Pulmonary artery endothelial cell (primary cell): ENCODE results near the gene ACVR1. TPM values are rescaled to one million over a fixed set of nuclear protein-coding genes. Genes with fewer than 3 reads are reported as not detected.

Experiments
- DNase-seq: peaks from one replicate; pipeline ENCODE4 v3.0.0-alpha.2; 2011; ENCODE audit warnings: low read depth, low spot score
- total RNA-seq: library from RNA; depleted of rRNA; stranded (reverse); fragments of >200 nt; gene quantifications from 2 replicates; pipeline ENCODE4 v1.2.3, GENCODE V29; 2014

The ACVR1 gene
- total RNA-seq = 14.6 and 21.2 TPM in 2 replicates

GRCh38 chr2:157876066-157876785, at the start of gene ACVR1:
TSS of gene ACVR1 (minus strand) at chr2:157876330. CDS start at chr2:157799493, 76,837 bp downstream.
- peak; percentile 94 for DNase-seq

GRCh38 chr2:157925071-157925470, 48.9 kb upstream of the ACVR1 start:
- DNase-seq = no peak

- DNase-seq = no peak
Observed at GRCh38 chr2:157923598-157924217, 47.6 kb upstream of the ACVR1 start.

GRCh38 chr2:157922815-157923214, 46.7 kb upstream of the ACVR1 start:
- DNase-seq = no peak

- no peak for DNase-seq
Observed at GRCh38 chr2:157922336-157922735, 46.2 kb upstream of the ACVR1 start.

GRCh38 chr2:157920736-157921135, 44.6 kb upstream of the ACVR1 start:
- no peak for DNase-seq

- DNase-seq = no peak
Observed at GRCh38 chr2:157919181-157919580, 43.1 kb upstream of the ACVR1 start.

- DNase-seq = no peak
Observed at GRCh38 chr2:157918319-157918718, 42.2 kb upstream of the ACVR1 start.

- DNase-seq = no peak
Observed at GRCh38 chr2:157911750-157912149, 35.6 kb upstream of the ACVR1 start.

- no peak for DNase-seq
Observed at GRCh38 chr2:157911246-157911645, 35.1 kb upstream of the ACVR1 start.

GRCh38 chr2:157905092-157905491, 29.0 kb upstream of the ACVR1 start:
- no peak for DNase-seq

- no peak for DNase-seq
Observed at GRCh38 chr2:157903626-157904025, 27.5 kb upstream of the ACVR1 start.

GRCh38 chr2:157903151-157903550, 27.0 kb upstream of the ACVR1 start:
- no peak for DNase-seq

- no peak for DNase-seq
Observed at GRCh38 chr2:157902692-157903091, 26.6 kb upstream of the ACVR1 start.

GRCh38 chr2:157901325-157901724, 25.2 kb upstream of the ACVR1 start:
- DNase-seq = no peak

GRCh38 chr2:157900684-157901083, 24.6 kb upstream of the ACVR1 start:
- no peak for DNase-seq

- no peak for DNase-seq
Observed at GRCh38 chr2:157900203-157900602, 24.1 kb upstream of the ACVR1 start.

GRCh38 chr2:157899125-157899839, 23.2 kb upstream of the ACVR1 start:
- DNase-seq = no peak

- no peak for DNase-seq
Observed at GRCh38 chr2:157898591-157898996, 22.5 kb upstream of the ACVR1 start.

GRCh38 chr2:157897106-157897971, 21.2 kb upstream of the ACVR1 start:
- DNase-seq = no peak

- DNase-seq = no peak
Observed at GRCh38 chr2:157895531-157895930, 19.4 kb upstream of the ACVR1 start.
